C4-2B (cell line): ENCODE results near the gene FAM180A.

Experiments
- ZFX ChIP-seq: fragments of 450-650 bp; IDR thresholded peaks from 2 replicates; pipeline ENCODE4 v1.6.1; 2017
- TF ChIP-seq, protein P1 (sequence below): fragments of 450-650 bp; conservative IDR thresholded peaks from 2 replicates; pipeline ENCODE4 v1.5.1; 2017; ENCODE audit warnings: mild to moderate bottlenecking

DNA sequence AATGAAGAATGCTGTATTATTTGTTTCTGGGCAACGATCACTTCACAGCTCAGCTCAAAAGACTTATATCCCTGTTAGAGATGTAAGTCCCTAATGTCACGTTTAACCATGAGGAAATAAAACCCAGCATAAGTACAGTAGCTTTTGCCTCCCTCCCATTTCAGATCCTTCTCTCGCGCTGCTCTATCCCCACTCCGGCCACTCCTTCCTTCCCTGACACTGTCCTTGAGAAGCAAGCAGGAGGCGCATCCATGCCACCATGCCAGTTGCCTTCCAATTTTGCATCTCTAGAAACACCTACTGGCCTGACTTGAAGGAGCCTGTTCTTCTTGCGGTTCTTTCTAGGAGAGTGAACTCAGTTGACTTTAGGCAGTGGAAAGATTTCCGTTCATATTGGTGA, 1.2 kb downstream of the FAM180A start:
- TF ChIP-seq, protein P1, sequence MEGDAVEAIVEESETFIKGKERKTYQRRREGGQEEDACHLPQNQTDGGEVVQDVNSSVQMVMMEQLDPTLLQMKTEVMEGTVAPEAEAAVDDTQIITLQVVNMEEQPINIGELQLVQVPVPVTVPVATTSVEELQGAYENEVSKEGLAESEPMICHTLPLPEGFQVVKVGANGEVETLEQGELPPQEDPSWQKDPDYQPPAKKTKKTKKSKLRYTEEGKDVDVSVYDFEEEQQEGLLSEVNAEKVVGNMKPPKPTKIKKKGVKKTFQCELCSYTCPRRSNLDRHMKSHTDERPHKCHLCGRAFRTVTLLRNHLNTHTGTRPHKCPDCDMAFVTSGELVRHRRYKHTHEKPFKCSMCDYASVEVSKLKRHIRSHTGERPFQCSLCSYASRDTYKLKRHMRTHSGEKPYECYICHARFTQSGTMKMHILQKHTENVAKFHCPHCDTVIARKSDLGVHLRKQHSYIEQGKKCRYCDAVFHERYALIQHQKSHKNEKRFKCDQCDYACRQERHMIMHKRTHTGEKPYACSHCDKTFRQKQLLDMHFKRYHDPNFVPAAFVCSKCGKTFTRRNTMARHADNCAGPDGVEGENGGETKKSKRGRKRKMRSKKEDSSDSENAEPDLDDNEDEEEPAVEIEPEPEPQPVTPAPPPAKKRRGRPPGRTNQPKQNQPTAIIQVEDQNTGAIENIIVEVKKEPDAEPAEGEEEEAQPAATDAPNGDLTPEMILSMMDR = no peak
- TF ChIP-seq ZFX = no peak
